HG03378 (cell line): ENCODE results near the gene BCOR.

Experiments used
- ATAC-seq: cut with Tn5 transposase; IDR thresholded peaks from one replicate; pipeline ENCODE4 v1.9.1; 2021; ENCODE audit warnings: mild to moderate bottlenecking, moderate library complexity; ENCODE audit not compliant: unreplicated experiment

The BCOR gene

DNA sequence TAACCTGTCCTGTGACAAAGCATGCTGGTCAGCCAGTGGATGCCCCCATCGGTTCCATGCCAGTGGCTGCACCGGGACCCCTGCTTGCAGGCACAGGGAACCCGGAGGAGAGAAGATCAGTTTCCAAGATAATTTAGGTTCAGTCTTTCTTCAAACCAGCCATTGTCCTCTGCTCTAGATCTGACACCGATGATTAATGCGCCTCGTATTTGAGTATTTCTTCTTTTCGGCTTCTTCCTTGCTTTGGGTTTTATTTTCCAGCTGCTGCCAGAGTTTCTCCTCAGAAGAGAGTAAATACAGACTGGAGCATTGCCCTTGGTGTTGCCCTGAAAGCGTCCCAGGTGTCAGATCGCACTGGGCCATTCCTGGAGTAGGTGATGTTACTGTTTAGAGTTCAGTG lies 19.2 kb upstream of the BCOR start:
- no peak for ATAC-seq

GRCh38 chrX:40112996-40113395 lies 15.2 kb upstream of the BCOR start:
- no peak for ATAC-seq

DNA sequence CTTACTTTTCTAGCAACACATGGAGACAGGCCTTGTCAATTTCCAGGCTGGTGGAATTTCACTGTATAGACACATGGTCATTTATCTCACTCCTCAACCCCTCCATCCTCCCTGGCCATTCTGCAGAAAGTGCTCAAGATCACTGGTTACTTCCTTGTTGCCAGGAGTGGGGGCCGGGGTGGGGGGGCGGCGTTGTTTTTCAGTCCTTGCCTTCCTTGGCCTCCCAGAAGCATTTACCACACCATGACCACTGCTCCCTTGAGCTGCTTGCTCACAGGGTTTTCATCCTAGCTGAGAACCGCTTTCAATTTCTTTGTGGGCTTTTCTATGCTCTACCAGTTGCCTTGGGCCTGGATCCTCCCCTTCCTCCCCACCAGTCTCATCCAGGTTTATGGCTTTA lies 14.1 kb upstream of the BCOR start:
- ATAC-seq = no peak

DNA sequence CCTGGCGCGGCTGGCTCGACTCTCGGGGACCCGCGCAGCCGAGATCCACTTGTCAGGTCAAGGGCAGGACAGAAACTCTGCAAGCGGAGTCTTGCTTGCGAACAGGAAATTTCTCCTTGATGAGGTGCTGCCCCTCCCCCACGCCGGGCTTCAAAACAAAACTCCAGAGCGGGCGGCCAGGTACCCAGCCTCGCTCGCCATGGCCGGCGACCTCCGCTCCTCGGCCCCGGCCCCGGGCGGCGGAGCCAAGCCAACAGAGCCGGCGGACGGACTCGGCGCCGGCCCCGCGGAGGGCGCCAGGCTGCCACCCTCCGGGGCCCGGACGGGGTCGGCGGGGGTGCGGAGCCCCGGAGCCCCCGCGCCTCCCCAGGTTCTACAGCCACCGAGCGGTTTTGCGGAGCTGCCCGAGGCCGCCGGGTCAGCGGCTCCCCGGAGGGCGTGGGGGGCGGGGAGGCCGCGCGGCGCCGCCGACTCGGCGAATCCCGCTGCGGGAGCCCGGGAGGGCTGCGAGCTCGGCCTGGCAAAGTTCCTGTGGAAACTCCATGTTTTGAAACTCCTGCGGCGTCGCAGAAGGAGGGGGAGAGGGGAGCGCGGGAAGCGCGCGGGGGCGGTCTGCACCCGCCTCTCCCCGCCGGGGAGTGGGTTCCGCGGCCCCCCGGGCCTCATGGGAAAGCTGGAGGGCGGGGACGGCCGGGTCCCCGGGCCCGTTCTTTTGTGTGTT lies 11.7 kb upstream of the BCOR start:
- ATAC-seq = no peak

DNA sequence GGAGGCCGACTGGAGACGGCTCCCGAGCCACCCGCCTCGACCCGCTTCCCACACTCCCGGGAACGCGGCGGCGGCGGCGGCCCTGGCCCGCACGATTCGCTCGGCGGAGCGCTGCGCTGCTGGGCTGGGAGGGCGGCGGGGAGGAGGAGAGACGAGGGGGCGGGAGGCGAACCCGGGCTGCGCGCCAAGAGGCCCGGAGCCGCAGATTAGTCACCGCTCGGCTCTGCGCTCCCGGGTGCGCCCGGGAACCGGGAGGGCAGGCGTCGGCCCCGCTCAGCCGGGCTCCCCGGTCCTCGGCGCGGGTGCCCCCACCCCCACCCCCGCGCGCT lies 11.2 kb upstream of the BCOR start:
- no peak for ATAC-seq

- no peak for ATAC-seq
Observed at GRCh38 chrX:40108162-40108958, 10.6 kb upstream of the BCOR start.

GRCh38 chrX:40107291-40108161 lies 9.8 kb upstream of the BCOR start:
- no peak for ATAC-seq

DNA sequence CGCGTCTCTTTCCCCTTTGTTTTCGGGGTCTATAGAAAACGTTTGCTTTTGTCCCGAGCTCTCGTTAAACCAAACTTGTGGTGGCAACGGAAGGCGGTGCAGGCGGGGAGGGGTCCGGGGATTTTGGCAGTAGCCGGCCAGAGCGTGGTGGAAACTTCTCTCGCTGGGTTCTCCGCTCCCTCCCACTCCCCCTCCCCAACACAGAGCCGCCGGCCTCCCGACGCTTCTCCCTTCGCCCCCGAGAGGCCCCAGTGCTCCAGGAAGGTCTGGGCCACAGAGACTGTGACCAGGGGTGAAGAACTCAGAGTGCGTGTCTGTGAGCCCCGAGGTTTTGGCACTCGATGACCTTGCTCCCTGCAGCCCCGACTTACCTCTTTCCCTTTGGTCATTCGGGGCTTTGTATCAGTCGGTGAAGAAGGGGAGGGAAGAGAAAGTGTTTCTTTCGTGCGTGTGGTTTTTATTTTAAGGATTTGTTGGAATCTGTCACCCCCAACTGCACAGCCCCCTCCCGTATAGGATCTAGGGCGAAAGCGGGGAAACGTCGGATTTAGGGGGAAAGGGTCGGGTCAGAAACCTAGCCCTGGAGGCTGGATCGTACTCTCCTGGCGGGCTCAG lies 9.0 kb upstream of the BCOR start:
- ATAC-seq = no peak

DNA sequence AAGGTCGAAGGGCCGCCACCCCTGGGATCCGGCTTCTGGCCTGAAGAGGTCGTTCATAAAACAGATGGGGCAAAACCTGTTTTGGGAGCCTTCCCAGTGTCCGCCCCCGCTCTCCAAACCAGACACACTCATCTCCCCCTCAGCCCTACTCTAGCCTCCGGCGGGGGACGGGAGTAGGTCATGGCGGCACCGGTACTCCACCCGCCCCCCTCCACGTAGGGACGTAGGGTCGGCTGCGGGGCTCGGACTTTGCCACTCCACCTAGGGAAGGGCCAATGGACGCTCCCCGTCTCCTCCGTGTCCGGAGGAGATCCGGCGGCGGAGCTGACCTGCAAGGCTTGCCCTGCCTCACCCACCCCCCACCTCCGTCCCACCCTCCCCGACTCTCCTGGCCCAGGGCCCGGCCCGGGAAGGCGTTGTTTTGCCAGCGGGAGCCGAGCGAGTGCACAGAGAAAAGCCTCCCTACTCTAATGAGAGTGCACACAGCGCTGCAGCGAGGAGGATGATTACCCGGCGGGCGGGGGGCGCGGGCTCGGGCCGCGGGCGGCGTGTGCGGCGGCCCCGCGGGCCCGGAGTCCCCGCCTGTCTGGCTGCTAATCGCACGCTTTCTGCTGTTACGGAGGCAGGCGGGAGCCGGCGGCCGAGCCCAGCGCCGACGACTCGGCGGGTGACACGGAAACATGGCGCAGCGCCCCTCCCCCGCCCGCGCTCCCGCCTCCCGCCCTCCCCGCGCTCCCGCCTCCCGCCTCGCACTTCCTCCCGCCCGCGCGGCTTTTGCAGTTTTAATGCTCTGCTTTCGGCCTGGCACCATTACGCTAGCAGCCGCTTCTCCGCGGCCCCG lies 8.3 kb upstream of the BCOR start:
- no peak for ATAC-seq

- ATAC-seq = no peak
Observed at GRCh38 chrX:40104985-40105834, 7.5 kb upstream of the BCOR start.

- no peak for ATAC-seq
Observed at GRCh38 chrX:40104630-40104984, 6.8 kb upstream of the BCOR start.

GRCh38 chrX:40103565-40104323 lies 6.0 kb upstream of the BCOR start:
- ATAC-seq = no peak

DNA sequence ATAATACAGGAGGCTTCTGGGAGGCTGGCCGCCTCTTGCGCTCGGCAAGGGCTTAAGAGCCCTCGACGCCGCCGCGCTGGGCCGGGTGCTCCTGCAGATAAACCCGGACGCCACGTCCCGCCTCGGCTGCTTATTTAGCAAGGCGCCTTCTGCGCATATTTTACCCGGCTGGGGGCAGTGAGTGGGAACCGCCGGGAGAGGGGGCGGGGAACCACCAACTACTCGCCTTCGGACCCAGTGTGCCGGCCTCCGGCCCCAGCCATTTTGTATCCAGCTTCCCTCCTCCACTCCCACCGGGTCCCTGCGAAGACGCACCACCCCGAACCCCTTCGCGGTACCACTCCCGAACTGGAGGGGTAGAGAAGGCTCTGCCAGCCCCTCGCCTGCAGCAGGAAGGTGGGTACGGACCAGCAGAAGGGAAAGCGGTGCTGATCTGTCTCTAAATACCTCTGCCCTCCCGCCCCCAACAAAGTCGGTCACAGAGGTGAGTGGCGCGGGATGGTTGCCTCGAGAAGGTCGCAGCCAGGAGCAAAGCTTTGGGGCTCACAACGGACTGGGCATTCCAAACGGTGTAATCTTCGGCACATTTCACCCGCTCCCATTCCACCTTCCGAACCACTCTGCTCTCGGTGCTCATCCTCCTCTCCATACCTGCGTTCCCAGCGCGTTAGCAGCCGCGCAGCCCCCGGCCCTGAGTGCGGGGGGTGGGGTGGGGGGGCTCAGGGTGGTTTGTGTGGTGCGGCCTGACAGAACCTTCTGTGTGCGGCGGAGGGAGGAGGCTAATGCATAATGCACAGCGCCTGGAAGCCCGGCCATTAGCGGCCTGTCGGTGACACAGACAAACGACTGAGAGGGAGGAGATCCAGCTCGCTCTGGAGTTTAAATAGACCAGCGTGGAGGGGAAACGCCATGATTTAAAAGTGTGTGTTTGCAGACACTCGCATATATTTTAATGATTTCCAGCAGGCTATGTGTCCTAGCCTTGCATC lies 4.9 kb upstream of the BCOR start:
- ATAC-seq = no peak

DNA sequence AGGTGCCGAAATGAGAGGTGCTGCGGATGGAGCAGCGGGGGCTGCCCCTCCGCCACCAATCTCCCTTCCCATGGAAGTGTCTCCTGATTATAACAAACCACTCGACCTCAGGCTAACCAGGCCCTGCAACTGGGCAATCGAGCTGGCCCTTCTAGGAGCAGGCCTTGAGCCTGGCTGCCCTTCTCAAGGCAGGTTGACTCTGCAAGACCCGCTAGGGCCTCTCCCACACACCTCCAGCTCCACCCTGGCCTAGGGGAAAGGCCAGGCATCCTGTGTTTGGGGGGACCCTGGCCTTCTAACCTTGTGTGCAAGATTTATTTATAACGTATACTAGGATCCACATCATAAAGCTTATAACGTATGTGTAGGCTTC lies 3.7 kb upstream of the BCOR start:
- ATAC-seq = no peak

- ATAC-seq = no peak
Observed at GRCh38 chrX:40100537-40101429, 3.0 kb upstream of the BCOR start.

DNA sequence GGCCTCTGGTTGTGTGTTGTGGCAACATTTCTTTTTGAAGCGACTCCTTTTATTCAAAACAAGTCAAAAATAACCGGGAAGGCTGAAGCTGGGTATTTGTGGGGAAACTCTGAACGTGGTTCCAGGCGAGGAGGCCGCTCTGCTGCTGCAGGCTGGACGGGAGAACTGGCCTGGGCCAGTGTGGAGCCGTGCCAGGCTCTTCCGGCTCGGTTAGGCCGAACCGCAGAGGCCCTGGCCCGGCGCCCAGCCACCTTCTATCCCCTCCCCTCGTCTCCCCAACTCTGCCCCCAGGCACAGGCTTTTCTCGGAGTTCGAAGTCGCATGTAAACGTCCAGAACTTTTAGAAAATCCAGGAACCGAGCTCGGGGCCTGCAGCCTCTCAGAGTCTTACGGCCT lies 2.4 kb upstream of the BCOR start:
- no peak for ATAC-seq
